HTERT RPE-1 (cell line): ENCODE measurements around the gene WNK1.

Experiments
- in situ Hi-C: fragments of 300-500 bp; cut with MboI; formaldehyde crosslinking; loops from 4 replicates; pipeline ENCODE4 v1.14.3; 2020; ENCODE audit warnings: low sequenced_read_pairs

WNK1 gene

DNA sequence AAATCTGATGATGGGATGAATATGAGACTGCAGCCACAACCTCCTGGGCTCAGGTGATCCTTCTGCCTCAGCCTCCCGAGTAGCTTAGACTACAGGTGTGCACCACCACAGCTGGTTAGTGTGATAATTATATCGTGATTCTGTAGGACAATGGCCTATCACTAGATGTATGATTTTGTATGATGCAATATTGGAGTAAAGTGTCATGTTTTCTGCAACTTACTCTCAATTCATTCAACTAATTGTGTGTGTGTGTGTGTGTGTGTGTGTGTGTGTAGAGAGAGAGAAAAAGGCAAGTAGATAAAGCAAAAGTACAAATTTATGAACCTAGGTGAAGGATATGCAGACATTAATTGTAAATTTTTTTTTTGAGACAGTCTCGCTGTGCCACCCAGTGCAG, 186.4 kb downstream of the WNK1 start:
- in situ Hi-C loops: no loop called here

DNA sequence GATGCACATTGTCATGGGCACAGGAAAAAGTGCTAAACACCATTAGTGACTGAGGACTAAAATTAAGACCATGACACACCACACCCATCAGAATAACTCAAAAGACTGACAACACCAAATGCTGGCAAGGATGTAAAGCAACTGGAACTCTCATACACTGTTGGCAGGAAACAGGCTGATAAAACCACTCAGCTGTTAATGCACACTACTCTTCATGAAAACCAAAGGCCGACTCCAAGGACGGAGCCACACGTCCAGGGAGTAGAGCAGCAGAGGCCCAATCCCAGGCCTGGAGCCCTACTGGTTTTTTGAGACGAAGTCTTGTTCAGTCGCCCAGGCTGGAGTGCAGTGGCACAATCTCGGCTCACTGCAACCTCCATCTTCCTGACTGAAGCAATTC, 190.7 kb downstream of the WNK1 start:
- in situ Hi-C loops: no loop called here

DNA sequence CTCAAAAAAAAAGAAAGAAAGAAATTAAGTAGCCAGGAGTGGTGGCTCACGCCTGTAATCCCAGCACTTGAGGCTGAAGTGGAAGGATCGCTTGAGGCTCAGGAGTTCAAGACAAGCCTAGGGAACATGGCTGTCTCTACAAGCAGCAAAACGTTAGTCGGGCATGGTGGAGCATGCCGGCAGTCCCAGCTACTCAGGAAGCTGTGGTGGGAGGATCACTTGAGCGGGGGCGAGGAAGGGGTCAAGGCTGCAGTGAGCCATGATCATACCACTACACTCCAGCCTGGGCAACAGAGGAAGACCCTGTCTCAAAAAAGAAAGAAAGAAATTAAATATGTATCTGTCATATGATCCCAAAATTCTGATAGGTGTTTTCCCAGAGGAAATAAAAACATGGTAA, 191.8 kb downstream of the WNK1 start:
- in situ Hi-C loops: no loop called here

DNA sequence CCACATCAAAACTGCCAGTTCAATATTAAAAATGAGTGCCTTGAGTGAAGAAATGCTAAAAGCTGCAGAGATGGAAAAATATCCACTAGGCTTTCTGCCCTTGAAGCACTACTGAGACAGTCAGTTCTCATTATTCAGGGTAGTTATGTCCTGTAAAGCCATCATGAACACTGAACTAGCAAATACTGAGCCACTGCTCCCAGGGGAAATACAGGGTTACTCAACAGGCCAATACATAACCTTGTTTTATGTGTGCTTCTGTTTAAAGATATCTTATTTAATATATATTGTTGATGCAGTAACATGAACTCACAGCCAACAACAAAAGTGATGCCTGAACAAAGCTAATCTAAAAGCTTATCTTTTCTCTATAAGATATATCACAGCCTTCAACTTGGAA, 193.8 kb downstream of the WNK1 start:
- in situ Hi-C loops: no loop called here

DNA sequence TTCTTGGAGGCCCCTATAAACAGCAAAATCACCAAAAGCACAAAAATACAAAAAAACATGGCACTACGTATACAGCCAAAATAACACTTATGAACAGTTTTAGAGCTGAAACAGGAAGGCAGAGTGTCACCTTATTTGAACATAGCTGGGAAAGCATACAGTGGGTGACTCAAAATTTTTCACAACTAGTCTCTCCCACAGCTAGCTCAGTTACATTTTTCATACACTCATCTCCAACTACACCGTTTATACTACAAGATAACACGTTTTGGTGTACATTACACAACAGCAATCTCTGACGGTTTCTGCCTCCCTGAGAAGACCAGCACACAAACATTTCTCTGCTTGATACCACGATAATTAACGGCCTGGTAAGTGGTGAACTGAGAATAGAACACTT, 194.3 kb downstream of the WNK1 start:
- in situ Hi-C loops: no loop called here

DNA sequence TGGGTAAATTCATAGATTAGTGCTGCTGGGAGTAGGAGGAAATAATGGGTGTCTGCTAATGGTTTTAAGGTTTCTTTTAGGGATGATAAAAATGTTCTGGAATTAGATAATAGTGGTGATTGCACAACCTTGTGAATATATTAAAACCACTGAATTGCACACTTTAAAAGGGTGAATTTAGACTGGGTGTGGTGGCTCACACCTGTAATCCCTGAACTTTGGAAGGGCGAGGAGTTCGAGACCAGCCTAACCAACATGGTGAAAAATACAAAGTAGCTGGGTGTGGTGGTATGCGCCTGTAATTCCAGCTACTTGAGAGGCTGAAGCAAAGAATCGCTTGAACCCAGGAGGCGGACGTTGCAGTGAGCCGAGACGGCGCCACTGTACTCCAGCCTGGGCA, 195.9 kb downstream of the WNK1 start:
- in situ Hi-C loops: no loop called here

DNA sequence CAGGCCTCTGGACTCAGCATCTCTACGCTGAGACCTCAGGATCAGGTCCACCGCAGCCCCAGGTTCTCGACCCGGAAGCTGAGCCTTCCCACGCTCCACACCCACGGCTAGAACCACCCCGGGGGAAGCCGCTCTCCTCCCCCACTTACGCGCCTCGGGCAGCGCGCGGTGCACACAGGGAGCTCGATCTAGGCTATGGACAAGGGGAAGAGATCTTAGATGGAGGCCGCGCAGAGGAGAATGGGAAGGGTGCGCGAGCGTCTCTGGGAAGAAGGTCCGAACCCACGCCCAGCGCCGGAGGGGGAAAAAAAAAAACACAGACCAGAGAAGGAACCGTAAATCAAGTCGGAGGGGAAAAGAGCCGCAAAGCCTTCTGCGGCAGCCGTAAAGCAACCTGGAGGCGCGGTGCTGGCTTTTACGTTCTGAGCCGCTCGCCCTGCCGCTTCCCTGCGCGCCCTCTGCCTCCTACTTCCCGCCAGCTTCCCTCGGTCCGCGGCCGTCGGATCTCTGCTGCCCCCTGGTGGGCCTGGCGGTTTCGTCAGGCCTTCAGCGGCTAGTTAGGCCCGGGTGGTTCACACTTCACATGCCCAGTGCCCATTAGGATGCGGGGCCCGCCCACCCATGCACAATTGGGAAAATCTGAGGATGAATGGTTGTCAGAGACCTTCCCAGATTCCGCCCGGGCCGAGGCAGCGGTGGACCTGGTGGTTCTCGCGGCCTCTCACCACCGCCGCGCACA, 197.2 kb downstream of the WNK1 start, which contains the start of gene RAD52:
RAD52 (minus strand) TSS at position 242 of the 739 bp plus-strand sequence. CDS start 16,636 bp downstream, outside the sequence.
- in situ Hi-C loops: no loop called here

DNA sequence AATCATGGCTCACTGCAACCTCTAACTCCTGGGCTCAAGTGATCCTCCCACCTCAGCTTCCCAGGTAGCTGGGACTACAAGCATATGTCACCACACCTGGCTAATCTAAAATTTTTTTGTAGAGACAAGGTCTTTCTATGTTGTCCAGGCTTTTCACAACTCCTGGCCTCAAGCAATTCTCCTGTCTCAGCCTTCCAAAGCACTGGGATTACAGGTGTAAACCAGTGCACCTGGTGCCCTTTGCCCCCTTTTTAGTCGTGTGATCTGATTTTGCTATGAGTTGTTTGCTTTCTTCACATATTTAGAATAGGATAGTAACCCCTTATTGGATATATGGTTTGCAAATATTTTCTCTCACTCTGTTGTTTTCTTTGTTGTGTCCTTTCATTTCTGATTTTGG, 198.8 kb downstream of the WNK1 start:
- in situ Hi-C loops: no loop called here

DNA sequence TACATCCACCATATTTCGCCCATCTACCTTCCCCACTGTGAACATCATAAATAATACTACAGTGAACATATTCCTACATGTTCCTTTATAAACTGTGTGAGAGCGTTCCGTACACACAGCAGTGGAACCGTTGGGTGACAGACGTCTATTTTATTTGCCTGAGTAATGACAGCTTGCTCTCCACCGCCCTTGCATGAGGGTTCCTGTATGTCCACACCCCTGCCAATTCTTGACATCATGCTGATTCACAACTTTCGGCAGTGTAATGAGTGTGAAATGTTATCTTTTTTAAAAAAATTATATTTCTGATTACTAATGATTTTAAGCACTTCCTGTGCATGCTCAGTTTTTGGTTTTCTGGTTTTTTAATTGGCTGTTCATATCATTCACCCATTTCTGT, 201.4 kb downstream of the WNK1 start:
- in situ Hi-C loops: no loop called here

DNA sequence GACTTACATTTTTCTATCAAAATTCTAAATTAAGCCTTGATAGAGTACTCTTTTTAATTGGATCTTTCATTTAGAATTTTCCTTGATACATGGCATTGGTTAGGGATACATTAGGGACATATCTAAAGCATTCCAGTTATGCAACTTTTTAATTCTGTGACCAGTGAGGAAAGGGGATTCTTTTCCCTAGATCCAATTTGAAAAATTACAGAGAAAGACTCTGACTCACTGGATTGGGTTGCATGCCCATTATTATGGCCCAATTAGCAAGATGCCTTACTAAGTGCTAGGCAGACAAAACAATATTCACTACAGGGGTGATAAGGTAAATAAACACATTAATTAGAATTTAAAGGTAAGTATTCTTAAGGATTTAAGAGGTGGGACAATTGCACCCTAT, 202.4 kb downstream of the WNK1 start:
- in situ Hi-C loops: no loop called here

DNA sequence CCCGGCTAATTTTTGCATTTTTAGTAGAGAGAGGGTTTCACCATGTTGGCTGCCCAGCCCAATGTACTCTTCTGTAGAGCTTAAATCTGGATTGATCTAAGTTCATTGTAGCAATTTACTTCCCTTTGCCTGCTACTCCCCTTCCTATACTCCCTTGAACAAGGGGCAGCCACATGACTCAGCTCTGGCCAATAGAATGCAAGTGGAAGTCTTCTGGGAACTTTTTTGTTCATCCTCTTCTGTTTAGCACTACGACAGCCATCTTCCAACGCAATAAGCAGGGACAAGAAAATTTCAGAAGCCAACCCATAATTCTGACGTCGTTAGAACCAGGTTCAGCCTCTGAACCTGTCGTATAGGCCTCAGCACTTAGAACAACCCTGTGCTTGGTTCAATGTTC, 203.6 kb downstream of the WNK1 start:
- in situ Hi-C loops: no loop called here

DNA sequence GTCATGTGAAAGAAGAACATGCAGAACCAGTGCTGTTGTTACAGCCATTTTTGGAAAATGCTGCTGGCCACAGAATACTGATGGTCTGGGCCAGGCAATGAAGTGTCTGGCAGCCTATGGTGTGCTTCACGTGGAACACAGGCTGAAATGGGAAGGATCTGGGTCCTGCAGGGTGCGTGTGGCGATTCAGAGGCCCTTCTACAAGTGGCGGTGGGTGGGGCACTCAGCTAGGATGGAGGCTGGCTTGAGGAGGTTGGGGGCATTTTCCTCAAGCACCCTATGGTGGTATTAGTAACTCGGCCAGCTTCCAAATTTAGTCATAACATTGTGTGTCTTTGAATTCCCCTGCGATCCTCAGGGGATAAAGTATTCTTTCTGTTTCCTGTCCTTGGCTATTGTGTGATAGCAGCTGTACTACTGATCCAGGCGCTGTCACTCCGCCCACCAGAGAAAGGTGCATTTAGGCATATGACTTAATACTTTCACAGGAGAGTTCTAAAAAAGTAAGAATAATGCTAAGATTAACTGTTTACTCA, 206.3 kb downstream of the WNK1 start:
- in situ Hi-C loops: no loop called here
